ENCODE results near the gene TAF6L.
"Not testable (repeated sequence)": the region's sequence is repeated elsewhere in the genome, so short reads cannot be mapped to it uniquely, and the experiment has no call there.

TAF6L gene

DNA sequence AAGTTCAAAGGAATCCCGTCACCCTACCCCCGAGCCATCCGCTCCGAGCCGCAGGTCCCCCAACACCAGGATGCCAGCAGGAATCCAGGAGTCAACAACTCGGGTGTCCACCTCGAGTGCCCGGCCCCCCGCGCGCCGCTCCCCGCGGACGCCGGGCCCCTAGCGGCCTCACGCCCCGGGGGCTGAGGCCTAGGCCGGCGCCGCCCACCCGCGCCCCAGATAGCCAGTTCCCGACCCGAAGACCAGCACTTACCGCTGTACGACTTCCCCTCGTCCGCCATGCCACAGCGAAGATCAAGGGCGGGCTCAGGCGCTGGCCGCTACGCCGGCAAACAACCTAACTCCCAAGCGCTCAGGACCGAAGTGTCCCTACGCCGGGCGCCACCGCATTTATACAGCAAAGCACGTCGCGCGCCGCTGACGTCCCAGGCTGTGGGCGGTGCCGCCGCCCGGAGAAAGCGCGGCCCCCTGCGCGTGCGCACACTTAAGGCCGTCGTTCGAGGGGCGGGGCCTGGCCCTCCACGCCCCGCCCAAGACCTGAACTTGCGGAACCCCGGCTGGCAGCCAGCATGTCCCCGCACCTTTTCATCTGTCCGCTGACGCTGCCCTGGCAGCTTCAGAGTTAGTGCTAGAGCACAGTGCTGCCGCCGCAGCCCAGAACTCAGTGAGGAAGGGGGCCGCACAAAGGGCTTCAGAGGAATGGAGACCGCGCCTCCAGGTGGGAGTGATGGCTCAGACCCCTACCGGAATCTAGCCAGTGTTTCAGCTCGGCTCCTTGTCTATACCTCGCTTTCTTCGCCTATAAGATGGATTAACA, 34.1 kb downstream of the TAF6L start, which contains the start of gene NXF1:
NXF1 (minus strand) TSS at position 365 of the 817 bp plus-strand sequence; CDS start at position 281, 84 bp downstream.
- peak; percentile 51 to 98 (median 92) for DNase-seq

- DNase-seq: no peak
Measured at GRCh38 chr11:62805961-62806441, 34.8 kb downstream of the TAF6L start.

GRCh38 chr11:62806611-62807121, 35.5 kb downstream of the TAF6L start:
- peak in 6 of 51 donors; percentile 5 to 33 (median 8) for DNase-seq

- no peak for DNase-seq
Measured at GRCh38 chr11:62810748-62811147, 39.6 kb downstream of the TAF6L start.

DNA sequence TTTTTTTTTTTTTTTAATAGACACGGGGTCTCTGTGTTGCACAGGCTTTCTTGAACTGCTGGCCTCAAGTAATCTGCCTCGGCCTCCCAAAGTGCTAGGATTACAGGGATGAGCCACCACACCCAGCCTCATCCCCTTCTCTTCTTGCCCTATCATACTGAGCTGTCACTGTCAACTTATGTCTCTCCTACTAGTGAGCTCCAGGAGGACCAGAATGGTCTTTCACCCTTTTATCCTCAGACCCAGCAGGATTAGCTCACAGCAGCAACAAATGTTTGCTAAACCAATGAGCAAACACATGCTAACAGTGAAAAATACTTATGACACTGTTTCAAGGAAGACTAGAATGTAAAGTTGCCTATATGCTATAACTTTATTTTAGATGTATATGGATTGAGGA, 40.5 kb downstream of the TAF6L start:
- no peak for DNase-seq

- DNase-seq: no peak
Measured at GRCh38 chr11:62816557-62816956, 45.4 kb downstream of the TAF6L start.

- DNase-seq: no peak
Measured at GRCh38 chr11:62817129-62817528, 45.9 kb downstream of the TAF6L start.

GRCh38 chr11:62823677-62824076, 52.5 kb downstream of the TAF6L start:
- DNase-seq: no peak

DNA sequence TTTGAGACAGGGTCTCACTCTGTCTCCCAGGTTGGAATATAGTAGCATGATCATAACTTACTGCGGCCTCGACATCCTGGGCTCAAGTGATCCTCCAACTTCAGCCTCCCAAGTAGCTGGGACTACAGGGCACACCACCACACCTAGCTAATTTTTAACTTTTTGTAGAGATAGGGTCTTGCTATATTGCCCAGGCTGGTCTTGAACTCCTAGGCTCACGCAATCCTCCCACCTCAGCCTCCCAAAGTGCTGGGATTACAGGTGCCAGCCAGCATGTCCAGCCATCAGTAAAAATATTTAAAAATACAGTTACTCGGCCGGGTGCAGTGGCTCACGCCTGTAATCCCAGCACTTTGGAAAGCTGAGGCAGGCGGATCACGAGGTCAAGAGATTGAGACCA, 56.9 kb downstream of the TAF6L start:
- DNase-seq: not testable (repeated sequence)

DNA sequence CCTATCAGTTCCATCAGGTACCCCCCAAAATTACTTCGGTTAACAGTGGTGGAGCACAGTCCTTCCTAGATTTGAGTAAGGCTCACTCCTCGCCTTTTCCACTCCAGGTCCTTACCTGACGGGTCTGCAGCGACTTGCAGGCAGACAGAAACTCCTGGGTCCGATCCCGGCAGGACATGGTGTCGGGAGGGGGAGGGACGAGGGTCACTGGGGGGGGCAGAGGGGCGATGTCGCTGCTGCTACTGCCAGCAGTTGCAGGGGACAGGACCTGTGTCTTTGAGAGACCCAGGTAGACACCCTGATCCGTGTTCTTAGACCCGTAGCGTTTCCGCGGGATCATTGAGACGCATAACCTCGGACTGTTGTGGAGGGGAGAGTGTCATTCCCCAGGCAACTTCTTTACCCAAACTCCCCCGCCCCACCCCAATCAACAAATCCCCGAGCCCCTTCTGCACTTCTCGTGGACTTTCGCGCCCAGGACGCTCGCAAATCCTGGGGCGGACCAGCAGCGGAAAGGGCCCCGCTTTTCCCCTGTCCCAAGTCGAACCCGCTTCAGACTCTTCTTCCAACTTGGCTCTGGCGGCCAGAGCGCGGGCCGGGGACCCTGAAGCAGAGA, 59.8 kb downstream of the TAF6L start:
- DNase-seq: peak in 5 of 51 donors; percentile 7 to 68 (median 36)

DNA sequence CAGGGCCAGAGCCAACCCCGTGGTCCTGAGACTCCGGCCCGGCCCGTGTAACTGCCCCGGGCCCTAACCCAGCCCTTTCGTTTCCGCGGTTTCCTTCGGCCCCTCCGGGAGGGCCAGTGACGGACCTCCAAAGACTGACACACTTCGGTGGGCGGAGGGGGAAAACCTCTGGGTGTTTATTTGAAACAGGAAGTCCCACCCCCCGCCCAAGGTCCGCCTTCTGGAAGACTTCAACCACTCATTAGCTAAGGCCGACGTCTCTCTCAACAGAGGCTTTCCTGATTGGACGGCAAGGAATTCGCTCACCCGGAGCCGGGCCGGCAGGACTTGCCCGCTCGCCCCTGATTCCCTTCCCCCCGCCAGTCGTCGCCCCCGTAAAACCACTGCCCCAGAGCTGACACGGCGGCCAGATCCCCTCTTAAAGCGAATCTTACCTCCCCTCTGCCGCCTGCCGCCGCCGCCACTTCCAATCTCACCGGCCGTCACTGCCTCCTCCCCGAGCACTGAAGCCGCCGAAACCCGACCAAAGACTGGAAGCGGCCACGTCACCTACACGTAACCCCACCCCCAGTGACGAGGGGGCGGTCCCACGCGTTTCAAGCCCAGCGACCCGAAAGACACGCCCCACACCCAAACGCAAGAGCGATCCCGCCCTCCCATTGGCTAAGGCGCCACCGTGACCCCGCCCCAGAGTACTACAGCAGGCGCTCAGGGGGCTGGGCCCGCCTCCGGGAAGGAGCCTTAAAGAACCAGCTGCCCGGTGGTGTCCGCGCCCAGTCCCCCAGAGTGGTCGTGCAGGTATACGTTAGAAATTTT, 60.5 kb downstream of the TAF6L start, which contains the start of gene STX5:
STX5 (minus strand) TSS at position 532 of the 816 bp plus-strand sequence. CDS start 808 bp downstream, outside the sequence.
- DNase-seq: peak; percentile 90 to 100 (median 99)

GRCh38 chr11:62832336-62833234, 61.4 kb downstream of the TAF6L start, which contains the start of gene TEX54:
Gene TEX54 (minus strand): TSS chr11:62832841.
- DNase-seq: peak in 11 of 51 donors; percentile 21 to 73 (median 37)

DNA sequence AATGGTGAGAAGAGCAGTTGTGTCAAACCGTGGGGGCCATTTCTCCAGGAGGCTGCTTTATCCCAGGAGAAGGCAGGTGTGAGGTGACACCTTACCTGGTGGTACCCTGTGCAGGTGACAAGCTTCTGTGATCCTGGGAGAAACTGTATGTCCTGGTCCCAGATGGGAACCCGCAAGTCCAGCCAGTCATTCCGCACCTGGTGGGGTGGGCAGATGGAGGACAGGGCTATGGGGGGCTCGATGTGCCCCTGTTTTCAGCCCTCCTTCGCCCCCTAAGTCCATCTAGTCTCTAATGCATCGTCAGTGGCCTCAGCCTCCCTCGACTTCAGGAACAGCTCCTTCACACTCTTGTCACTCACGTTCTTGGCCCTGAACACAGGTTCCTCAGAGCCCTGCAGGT, 64.1 kb downstream of the TAF6L start:
- no peak for DNase-seq

Measured in hypothalamus (tissue), 51 donors.